Mesodermal cell (in vitro differentiated cells): Measurements from ENCODE around the gene CAMK2B.
A peak's percentile ranks its signal among the peaks of the same experiment; 100 is the strongest.
"Not testable (repeated sequence)": the region's sequence is repeated elsewhere in the genome, so short reads cannot be mapped to it uniquely, and the experiment has no call there.

Source experiments
- H3K27ac ChIP-seq: 2 replicates; pipeline ENCODE4 v1.7.0; 2013; ENCODE audit warnings: mild to moderate bottlenecking, low read depth, low read length, moderate library complexity; ENCODE audit not compliant: severe bottlenecking
- H3K36me3 ChIP-seq: 2 replicates; pipeline ENCODE4 v1.7.1; 2013; ENCODE audit warnings: mild to moderate bottlenecking, low read length, moderate library complexity; ENCODE audit not compliant: control insufficient read depth, insufficient read depth
- H3K4me1 ChIP-seq: one replicate; pipeline ENCODE4 v1.7.1; 2013; ENCODE audit warnings: mild to moderate bottlenecking, low read length; ENCODE audit not compliant: insufficient read depth, control insufficient read depth, poor library complexity, severe bottlenecking
- H3K4me3 ChIP-seq: 2 replicates; pipeline ENCODE4 v1.7.0; 2013; ENCODE audit warnings: low read length, control low read depth, mild to moderate bottlenecking; ENCODE audit not compliant: insufficient read depth, poor library complexity, severe bottlenecking; ENCODE audit errors: extremely low read depth
- H3K9me3 ChIP-seq: 2 replicates; pipeline ENCODE4 v1.7.1; 2013; ENCODE audit warnings: mild to moderate bottlenecking, low read length, moderate library complexity; ENCODE audit not compliant: control insufficient read depth
- WGBS, 2 experiments: methylation state at CpG; one replicate each; pipeline ENCODE4 v1.1.5; 2013; ENCODE audit warnings: missing lambda C conversion rate in 2 of 2; ENCODE audit not compliant: insufficient coverage in 2 of 2; 5-methylcytosine and 5-hydroxymethylcytosine counted together

CAMK2B gene

GRCh38 chr7:44212581-44213184 is 112.7 kb downstream of the CAMK2B start:
- Histone ChIP-seq H3K27ac (no peak overlapping the region), H3K4me3 (no peak overlapping the region), H3K36me3 (peaks cover 63% of the 10 kb centered on the region), H3K4me1 (no peaks in the 10 kb centered on the region), H3K9me3 (no peaks in the 10 kb centered on the region)
- 96 to 97% methylated on average over 4 of the region's 7 CpGs for WGBS, 2 experiments

- Histone ChIP-seq H3K27ac (no peak overlapping the region), H3K4me1 (no peaks in the 10 kb centered on the region), H3K9me3 (no peaks in the 10 kb centered on the region), H3K4me3 (no peak overlapping the region), H3K36me3 (peaks cover 70% of the 10 kb centered on the region)
- WGBS, 2 experiments = 75 to 83% methylated on average over 4 to 6 of the region's 6 CpGs
Observed at GRCh38 chr7:44212018-44212417, 113.4 kb downstream of the CAMK2B start.

- WGBS, 2 experiments = 96 to 98% methylated on average over 10 of the region's 10 CpGs
- H3K36me3 ChIP-seq = peaks cover 78% of the 10 kb centered on the region
- H3K9me3 ChIP-seq = no peaks in the 10 kb centered on the region
- no peaks in the 10 kb centered on the region for H3K4me1 ChIP-seq
- H3K27ac ChIP-seq = no peak overlapping the region
- H3K4me3 ChIP-seq = no peak overlapping the region
Observed at GRCh38 chr7:44211126-44211675, 114.2 kb downstream of the CAMK2B start.

GRCh38 chr7:44210107-44210506 is 115.3 kb downstream of the CAMK2B start:
- 97 to 100% methylated on average over 4 to 5 of the region's 5 CpGs for WGBS, 2 experiments
- Histone ChIP-seq H3K4me1 (no peaks in the 10 kb centered on the region), H3K36me3 (peaks cover 89% of the 10 kb centered on the region), H3K9me3 (no peaks in the 10 kb centered on the region), H3K27ac (no peak overlapping the region), H3K4me3 (no peak overlapping the region)

- Histone ChIP-seq H3K27ac (no peak overlapping the region), H3K4me3 (no peak overlapping the region), H3K4me1 (peaks cover 2% of the 10 kb centered on the region), H3K9me3 (no peaks in the 10 kb centered on the region), H3K36me3 (peaks cover 97% of the 10 kb centered on the region)
- 93 to 97% methylated on average over 6 of the region's 7 CpGs for WGBS, 2 experiments
Observed at GRCh38 chr7:44208085-44208484, 117.3 kb downstream of the CAMK2B start.

GRCh38 chr7:44206008-44206407 is 119.4 kb downstream of the CAMK2B start:
- no peak overlapping the region for H3K27ac ChIP-seq
- H3K36me3 ChIP-seq = peaks cover 83% of the 10 kb centered on the region
- WGBS, 2 experiments = 90 to 99% methylated on average over 5 of the region's 5 CpGs
- H3K9me3 ChIP-seq = no peaks in the 10 kb centered on the region
- H3K4me3 ChIP-seq = no peak overlapping the region
- peaks cover 6% of the 10 kb centered on the region for H3K4me1 ChIP-seq

GRCh38 chr7:44201813-44202212 is 123.6 kb downstream of the CAMK2B start:
- Histone ChIP-seq H3K36me3 (peaks cover 41% of the 10 kb centered on the region), H3K4me3 (peak overlapping the region; percentile 98), H3K4me1 (peaks cover 6% of the 10 kb centered on the region), H3K27ac (no peak overlapping the region), H3K9me3 (no peaks in the 10 kb centered on the region)
- 14 to 18% methylated on average over 8 of the region's 8 CpGs for WGBS, 2 experiments

- Histone ChIP-seq H3K4me1 (peaks cover 6% of the 10 kb centered on the region), H3K36me3 (peaks cover 32% of the 10 kb centered on the region), H3K9me3 (no peaks in the 10 kb centered on the region), H3K4me3 (peak within 1 kb of the TSS; percentile 98), H3K27ac (peak within 1 kb of the TSS; percentile 78)
- 1% methylated on average over 39 to 53 of the region's 58 CpGs for WGBS, 2 experiments
Observed at GRCh38 chr7:44200699-44201461, 124.5 kb downstream of the CAMK2B start, which contains the start of gene YKT6. YKT6 (plus strand) TSS chr7:44200978; CDS start chr7:44201136, 158 bp downstream.

- not testable (repeated sequence) for H3K4me1 ChIP-seq, H3K27ac ChIP-seq, H3K9me3 ChIP-seq
- Histone ChIP-seq H3K4me3 (peak overlapping the region; percentile 98), H3K36me3 (peaks cover 25% of the 10 kb centered on the region)
- WGBS, 2 experiments = no CpG with 5 or more reads among the region's 3 CpGs
Observed at GRCh38 chr7:44200163-44200562, 125.2 kb downstream of the CAMK2B start.

- H3K27ac ChIP-seq = no peak overlapping the region
- no peaks in the 10 kb centered on the region for H3K9me3 ChIP-seq
- WGBS, 2 experiments = 83 to 91% methylated on average over 7 of the region's 7 CpGs
- peaks cover 4% of the 10 kb centered on the region for H3K4me1 ChIP-seq
- H3K4me3 ChIP-seq = no peak overlapping the region
- H3K36me3 ChIP-seq = no peaks in the 10 kb centered on the region
Observed at GRCh38 chr7:44197474-44197873, 127.9 kb downstream of the CAMK2B start.

- Histone ChIP-seq H3K4me3 (no peak overlapping the region), H3K36me3 (no peaks in the 10 kb centered on the region), H3K27ac (no peak overlapping the region), H3K4me1 (no peaks in the 10 kb centered on the region), H3K9me3 (no peaks in the 10 kb centered on the region)
- 44 to 45% methylated on average over 2 of the region's 3 CpGs for WGBS, 2 experiments
Observed at GRCh38 chr7:44196450-44196872, 128.9 kb downstream of the CAMK2B start.
